ENCODE results near the gene GRIA3.
"Not testable (repeated sequence)": the region's sequence is repeated elsewhere in the genome, so short reads cannot be mapped to it uniquely, and the experiment has no call there.

The GRIA3 gene

GRCh38 chrX:123357941-123358340 lies 173.9 kb downstream of the GRIA3 start:
- ChIA-PET CTCF (no interaction called here), POLR2A (ENCODE audit: low non-redundant PET) (no interaction called here)
- no peak overlapping the region for H3K27ac ChIP-seq
- DNase-seq (ENCODE audit: low spot score) = no peak
- no peak for TF ChIP-seq CTCF (conservative IDR thresholded peaks at IDR 0.05; ENCODE audit: low read depth)

- H3K27ac ChIP-seq = no peak overlapping the region
- CTCF ChIA-PET = no interaction called here
- no peak for TF ChIP-seq CTCF (conservative IDR thresholded peaks at IDR 0.05; ENCODE audit: low read depth)
- no peak for DNase-seq (ENCODE audit: low spot score)
- POLR2A ChIA-PET (ENCODE audit: low non-redundant PET) = no interaction called here
These were observed 174.4 kb downstream of the GRIA3 start for GRCh38 chrX:123358457-123358856.

GRCh38 chrX:123361371-123361770 lies 177.3 kb downstream of the GRIA3 start:
- H3K27ac ChIP-seq = no peak overlapping the region
- ChIA-PET POLR2A (ENCODE audit: low non-redundant PET) (no interaction called here), CTCF (no interaction called here)
- TF ChIP-seq CTCF (conservative IDR thresholded peaks at IDR 0.05; ENCODE audit: low read depth) = no peak
- no peak for DNase-seq (ENCODE audit: low spot score)

GRCh38 chrX:123386196-123386595 lies 202.1 kb downstream of the GRIA3 start:
- CTCF ChIA-PET; H3K27ac ChIP-seq; POLR2A ChIA-PET (ENCODE audit: low non-redundant PET); DNase-seq (ENCODE audit: low spot score): not testable (repeated sequence)

- CTCF ChIA-PET = no interaction called here
- no peak for DNase-seq (ENCODE audit: low spot score)
- no peak overlapping the region for H3K27ac ChIP-seq
- TF ChIP-seq CTCF (conservative IDR thresholded peaks at IDR 0.05; ENCODE audit: low read depth) = no peak
- POLR2A ChIA-PET (ENCODE audit: low non-redundant PET) = no interaction called here
These were observed 208.8 kb downstream of the GRIA3 start for GRCh38 chrX:123392921-123393320.

GRCh38 chrX:123399709-123400108 lies 215.6 kb downstream of the GRIA3 start:
- no peak for DNase-seq (ENCODE audit: low spot score)
- no peak for TF ChIP-seq CTCF (conservative IDR thresholded peaks at IDR 0.05; ENCODE audit: low read depth)
- CTCF ChIA-PET = no interaction called here
- H3K27ac ChIP-seq = no peak overlapping the region
- POLR2A ChIA-PET (ENCODE audit: low non-redundant PET) = no interaction called here

GRCh38 chrX:123405231-123405630 lies 221.2 kb downstream of the GRIA3 start:
- CTCF ChIA-PET = no interaction called here
- no peak for TF ChIP-seq CTCF (conservative IDR thresholded peaks at IDR 0.05; ENCODE audit: low read depth)
- no peak for DNase-seq (ENCODE audit: low spot score)
- H3K27ac ChIP-seq = no peak overlapping the region
- POLR2A ChIA-PET (ENCODE audit: low non-redundant PET) = no interaction called here
